HUES64 (cell line): ENCODE results near the gene TSPAN15.

Experiments used
- H3K27ac ChIP-seq: 2 replicates; pipeline ENCODE4 v1.7.0; 2013; ENCODE audit warnings: low read depth, low read length, inconsistent platforms
- H3K27me3 ChIP-seq: 2 replicates; pipeline ENCODE4 v1.6.1; 2013; ENCODE audit warnings: mild to moderate bottlenecking, low read length; ENCODE audit not compliant: insufficient read depth
- H3K36me3 ChIP-seq: 2 replicates; pipeline ENCODE4 v1.6.1; 2013; ENCODE audit warnings: mild to moderate bottlenecking, low read length; ENCODE audit not compliant: insufficient read depth
- H3K4me1 ChIP-seq: 2 replicates; pipeline ENCODE4 v1.6.1; 2013; ENCODE audit warnings: mild to moderate bottlenecking, low read length, moderate library complexity; ENCODE audit not compliant: insufficient read depth
- H3K4me3 ChIP-seq: 2 replicates; pipeline ENCODE4 v1.5.1; 2013; ENCODE audit warnings: mild to moderate bottlenecking, low read length, moderate library complexity
- H3K9ac ChIP-seq: 2 replicates; pipeline ENCODE4 v1.6.1; 2013; ENCODE audit warnings: mild to moderate bottlenecking, low read depth, low read length
- H3K9me3 ChIP-seq: 2 replicates; pipeline ENCODE4 v1.6.1; 2013; ENCODE audit warnings: low read depth, low read length; ENCODE audit not compliant: insufficient read depth
- WGBS: fragments of 150-250, 120-280 bp; methylation state at CpG from one replicate; pipeline ENCODE4 v1.1.7; 2013; ENCODE audit warnings: missing lambda C conversion rate; 5-methylcytosine and 5-hydroxymethylcytosine counted together

The TSPAN15 gene

GRCh38 chr10:69418052-69418752, 33.1 kb upstream of the TSPAN15 start:
- Histone ChIP-seq H3K9me3 (no peaks in the 10 kb centered on the region), H3K9ac (no peak overlapping the region), H3K4me1 (no peaks in the 10 kb centered on the region), H3K4me3 (no peak overlapping the region), H3K27ac (no peak overlapping the region), H3K27me3 (no peaks in the 10 kb centered on the region), H3K36me3 (no peaks in the 10 kb centered on the region)
- 85% methylated on average over 7 of the region's 8 CpGs for WGBS

- H3K4me1 ChIP-seq = no peaks in the 10 kb centered on the region
- no peak overlapping the region for H3K27ac ChIP-seq
- H3K36me3 ChIP-seq = no peaks in the 10 kb centered on the region
- H3K9me3 ChIP-seq = no peaks in the 10 kb centered on the region
- no peaks in the 10 kb centered on the region for H3K27me3 ChIP-seq
- H3K9ac ChIP-seq = no peak overlapping the region
- no peak overlapping the region for H3K4me3 ChIP-seq
- 92% methylated on average over 18 of the region's 18 CpGs for WGBS
Measured at GRCh38 chr10:69419096-69419743, 32.0 kb upstream of the TSPAN15 start.

GRCh38 chr10:69419744-69420126, 31.5 kb upstream of the TSPAN15 start:
- H3K27ac ChIP-seq = no peak overlapping the region
- no peaks in the 10 kb centered on the region for H3K27me3 ChIP-seq
- H3K4me1 ChIP-seq = no peaks in the 10 kb centered on the region
- H3K4me3 ChIP-seq = no peak overlapping the region
- no peak overlapping the region for H3K9ac ChIP-seq
- WGBS = 84% methylated on average over 10 of the region's 11 CpGs
- H3K9me3 ChIP-seq = no peaks in the 10 kb centered on the region
- H3K36me3 ChIP-seq = no peaks in the 10 kb centered on the region

- no peaks in the 10 kb centered on the region for H3K9me3 ChIP-seq
- no peak overlapping the region for H3K4me3 ChIP-seq
- no peak overlapping the region for H3K27ac ChIP-seq
- WGBS = 91% methylated on average over 13 of the region's 13 CpGs
- no peaks in the 10 kb centered on the region for H3K4me1 ChIP-seq
- H3K27me3 ChIP-seq = no peaks in the 10 kb centered on the region
- H3K36me3 ChIP-seq = no peaks in the 10 kb centered on the region
- no peak overlapping the region for H3K9ac ChIP-seq
Measured at GRCh38 chr10:69421611-69422308, 29.5 kb upstream of the TSPAN15 start.

GRCh38 chr10:69422676-69423075, 28.6 kb upstream of the TSPAN15 start:
- Histone ChIP-seq H3K27me3 (no peaks in the 10 kb centered on the region), H3K27ac (no peak overlapping the region), H3K36me3 (no peaks in the 10 kb centered on the region), H3K4me1 (no peaks in the 10 kb centered on the region), H3K4me3 (no peak overlapping the region), H3K9me3 (no peaks in the 10 kb centered on the region), H3K9ac (no peak overlapping the region)
- WGBS = 87% methylated on average over 3 of the region's 4 CpGs

GRCh38 chr10:69425041-69425440, 26.2 kb upstream of the TSPAN15 start:
- H3K27ac ChIP-seq = no peak overlapping the region
- no peaks in the 10 kb centered on the region for H3K9me3 ChIP-seq
- H3K4me1 ChIP-seq = no peaks in the 10 kb centered on the region
- no peak overlapping the region for H3K4me3 ChIP-seq
- 90% methylated on average over 2 of the region's 2 CpGs for WGBS
- no peaks in the 10 kb centered on the region for H3K36me3 ChIP-seq
- H3K9ac ChIP-seq = no peak overlapping the region
- no peaks in the 10 kb centered on the region for H3K27me3 ChIP-seq

GRCh38 chr10:69425511-69426298, 25.6 kb upstream of the TSPAN15 start:
- WGBS = 76% methylated on average over 5 of the region's 5 CpGs
- no peak overlapping the region for H3K9ac ChIP-seq
- no peak overlapping the region for H3K4me3 ChIP-seq
- no peaks in the 10 kb centered on the region for H3K27me3 ChIP-seq
- no peak overlapping the region for H3K27ac ChIP-seq
- H3K36me3 ChIP-seq = no peaks in the 10 kb centered on the region
- no peaks in the 10 kb centered on the region for H3K9me3 ChIP-seq
- H3K4me1 ChIP-seq = no peaks in the 10 kb centered on the region

GRCh38 chr10:69426376-69426727, 24.9 kb upstream of the TSPAN15 start:
- Histone ChIP-seq H3K27me3 (no peaks in the 10 kb centered on the region), H3K9me3 (no peaks in the 10 kb centered on the region), H3K36me3 (no peaks in the 10 kb centered on the region), H3K4me3 (no peak overlapping the region), H3K27ac (no peak overlapping the region), H3K4me1 (no peaks in the 10 kb centered on the region), H3K9ac (no peak overlapping the region)
- WGBS = 93% methylated on average over 4 of the region's 4 CpGs

GRCh38 chr10:69428165-69428564, 23.1 kb upstream of the TSPAN15 start:
- Histone ChIP-seq H3K4me3 (no peak overlapping the region), H3K36me3 (no peaks in the 10 kb centered on the region), H3K9ac (no peak overlapping the region), H3K4me1 (no peaks in the 10 kb centered on the region), H3K27me3 (no peaks in the 10 kb centered on the region), H3K9me3 (no peaks in the 10 kb centered on the region), H3K27ac (no peak overlapping the region)
- 79% methylated on average over 7 of the region's 8 CpGs for WGBS

- H3K36me3 ChIP-seq = no peaks in the 10 kb centered on the region
- no peaks in the 10 kb centered on the region for H3K4me1 ChIP-seq
- H3K9ac ChIP-seq = no peak overlapping the region
- WGBS = 85% methylated on average over 2 of the region's 2 CpGs
- H3K9me3 ChIP-seq = no peaks in the 10 kb centered on the region
- no peak overlapping the region for H3K27ac ChIP-seq
- no peaks in the 10 kb centered on the region for H3K27me3 ChIP-seq
- H3K4me3 ChIP-seq = no peak overlapping the region
Measured at GRCh38 chr10:69434169-69434568, 17.1 kb upstream of the TSPAN15 start.

- Histone ChIP-seq H3K9ac (no peak overlapping the region), H3K27ac (no peak overlapping the region), H3K4me1 (no peaks in the 10 kb centered on the region), H3K4me3 (no peak overlapping the region), H3K36me3 (no peaks in the 10 kb centered on the region), H3K9me3 (no peaks in the 10 kb centered on the region), H3K27me3 (no peaks in the 10 kb centered on the region)
- WGBS = 96% methylated on average over 11 of the region's 11 CpGs
Measured at GRCh38 chr10:69434926-69435325, 16.3 kb upstream of the TSPAN15 start.
